ENCODE data around the gene MOV10. TPM values are rescaled to one million over a fixed set of nuclear protein-coding genes. Genes with fewer than 3 reads are reported as not detected.

MOV10 gene
- polyA plus RNA-seq, 1 donor from 2014 or later, result 1.4 TPM

DNA sequence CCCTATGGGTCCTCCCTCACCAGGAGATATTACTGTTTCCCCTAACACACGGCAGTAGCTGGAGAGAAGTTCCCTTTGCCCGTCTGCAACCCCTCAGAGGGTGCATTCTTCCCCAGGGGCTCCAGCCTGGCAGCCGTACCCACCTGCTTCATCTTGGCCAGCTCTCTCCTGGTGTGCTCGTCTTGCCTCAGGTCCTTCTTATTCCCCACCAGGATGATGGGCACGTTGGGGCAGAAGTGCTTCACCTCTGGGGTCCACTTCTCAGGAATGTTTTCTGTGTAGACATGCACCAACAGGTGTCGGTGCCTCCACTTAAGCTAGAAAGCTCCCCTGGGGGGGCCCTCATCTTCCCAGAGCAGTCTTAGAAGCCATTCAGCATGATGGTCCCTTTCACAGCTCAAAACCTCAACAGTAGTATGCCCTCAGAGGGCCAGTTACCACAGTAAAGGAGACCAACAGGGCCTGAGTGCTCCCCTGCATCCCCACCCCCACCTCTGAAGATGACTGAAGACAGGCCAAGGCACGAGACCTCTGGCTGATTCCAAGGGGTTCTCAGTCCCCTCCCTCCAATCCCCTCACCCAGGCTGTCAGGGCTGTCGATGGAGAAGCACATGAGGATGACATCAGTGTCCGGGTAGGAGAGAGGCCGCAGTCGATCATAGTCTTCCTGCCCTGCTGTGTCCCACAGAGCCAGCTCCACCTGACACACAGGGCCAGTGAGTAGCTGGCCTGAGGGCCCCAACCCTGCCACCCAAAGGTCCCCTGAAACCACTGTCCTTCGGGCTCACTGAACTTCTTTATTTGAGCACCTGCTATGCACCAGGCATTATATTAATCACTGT, 28.2 kb downstream of the MOV10 start:
- no peak overlapping the region for H3K4me2 ChIP-seq (ENCODE audit: low read length)
- H3K9ac ChIP-seq (ENCODE audit: low read length), result no peak overlapping the region
- H3K27me3 ChIP-seq (ENCODE audit: insufficient read depth, low read depth, low read length), result peaks cover 8% of the 10 kb centered on the region
- H3K27ac ChIP-seq (ENCODE audit: low read length), result no peak overlapping the region
- TF ChIP-seq, protein P1, sequence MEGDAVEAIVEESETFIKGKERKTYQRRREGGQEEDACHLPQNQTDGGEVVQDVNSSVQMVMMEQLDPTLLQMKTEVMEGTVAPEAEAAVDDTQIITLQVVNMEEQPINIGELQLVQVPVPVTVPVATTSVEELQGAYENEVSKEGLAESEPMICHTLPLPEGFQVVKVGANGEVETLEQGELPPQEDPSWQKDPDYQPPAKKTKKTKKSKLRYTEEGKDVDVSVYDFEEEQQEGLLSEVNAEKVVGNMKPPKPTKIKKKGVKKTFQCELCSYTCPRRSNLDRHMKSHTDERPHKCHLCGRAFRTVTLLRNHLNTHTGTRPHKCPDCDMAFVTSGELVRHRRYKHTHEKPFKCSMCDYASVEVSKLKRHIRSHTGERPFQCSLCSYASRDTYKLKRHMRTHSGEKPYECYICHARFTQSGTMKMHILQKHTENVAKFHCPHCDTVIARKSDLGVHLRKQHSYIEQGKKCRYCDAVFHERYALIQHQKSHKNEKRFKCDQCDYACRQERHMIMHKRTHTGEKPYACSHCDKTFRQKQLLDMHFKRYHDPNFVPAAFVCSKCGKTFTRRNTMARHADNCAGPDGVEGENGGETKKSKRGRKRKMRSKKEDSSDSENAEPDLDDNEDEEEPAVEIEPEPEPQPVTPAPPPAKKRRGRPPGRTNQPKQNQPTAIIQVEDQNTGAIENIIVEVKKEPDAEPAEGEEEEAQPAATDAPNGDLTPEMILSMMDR (IDR thresholded peaks at IDR 0.05; ENCODE audit: poor library complexity, severe bottlenecking), result no peak
- no peak for TF ChIP-seq SMC3 (conservative IDR thresholded peaks at IDR 0.05; ENCODE audit: poor library complexity)
- TF ChIP-seq EZH2 (IDR thresholded peaks at IDR 0.05; ENCODE audit: borderline replicate concordance, insufficient read depth, low read length, poor library complexity, severe bottlenecking), result no peak
- no peak for TF ChIP-seq POLR2AphosphoS5 (IDR thresholded peaks at IDR 0.05)
- no peak for TF ChIP-seq MXI1 (conservative IDR thresholded peaks at IDR 0.05; ENCODE audit: poor library complexity, severe bottlenecking)
- no peak for TF ChIP-seq TAF1 (IDR thresholded peaks at IDR 0.05; ENCODE audit: low read depth)
- TF ChIP-seq, protein P2, sequence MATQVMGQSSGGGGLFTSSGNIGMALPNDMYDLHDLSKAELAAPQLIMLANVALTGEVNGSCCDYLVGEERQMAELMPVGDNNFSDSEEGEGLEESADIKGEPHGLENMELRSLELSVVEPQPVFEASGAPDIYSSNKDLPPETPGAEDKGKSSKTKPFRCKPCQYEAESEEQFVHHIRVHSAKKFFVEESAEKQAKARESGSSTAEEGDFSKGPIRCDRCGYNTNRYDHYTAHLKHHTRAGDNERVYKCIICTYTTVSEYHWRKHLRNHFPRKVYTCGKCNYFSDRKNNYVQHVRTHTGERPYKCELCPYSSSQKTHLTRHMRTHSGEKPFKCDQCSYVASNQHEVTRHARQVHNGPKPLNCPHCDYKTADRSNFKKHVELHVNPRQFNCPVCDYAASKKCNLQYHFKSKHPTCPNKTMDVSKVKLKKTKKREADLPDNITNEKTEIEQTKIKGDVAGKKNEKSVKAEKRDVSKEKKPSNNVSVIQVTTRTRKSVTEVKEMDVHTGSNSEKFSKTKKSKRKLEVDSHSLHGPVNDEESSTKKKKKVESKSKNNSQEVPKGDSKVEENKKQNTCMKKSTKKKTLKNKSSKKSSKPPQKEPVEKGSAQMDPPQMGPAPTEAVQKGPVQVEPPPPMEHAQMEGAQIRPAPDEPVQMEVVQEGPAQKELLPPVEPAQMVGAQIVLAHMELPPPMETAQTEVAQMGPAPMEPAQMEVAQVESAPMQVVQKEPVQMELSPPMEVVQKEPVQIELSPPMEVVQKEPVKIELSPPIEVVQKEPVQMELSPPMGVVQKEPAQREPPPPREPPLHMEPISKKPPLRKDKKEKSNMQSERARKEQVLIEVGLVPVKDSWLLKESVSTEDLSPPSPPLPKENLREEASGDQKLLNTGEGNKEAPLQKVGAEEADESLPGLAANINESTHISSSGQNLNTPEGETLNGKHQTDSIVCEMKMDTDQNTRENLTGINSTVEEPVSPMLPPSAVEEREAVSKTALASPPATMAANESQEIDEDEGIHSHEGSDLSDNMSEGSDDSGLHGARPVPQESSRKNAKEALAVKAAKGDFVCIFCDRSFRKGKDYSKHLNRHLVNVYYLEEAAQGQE (IDR thresholded peaks at IDR 0.05; ENCODE audit: borderline replicate concordance), result no peak
- no peak for TF ChIP-seq EP300 (conservative IDR thresholded peaks at IDR 0.05; ENCODE audit: poor library complexity, severe bottlenecking)
- TF ChIP-seq RAD21 (conservative IDR thresholded peaks at IDR 0.05), result no peak
- H4K20me1 ChIP-seq (ENCODE audit: insufficient read depth), result no peaks in the 10 kb centered on the region
- H3K79me2 ChIP-seq (replicated peaks; ENCODE audit: insufficient read depth, low read length), result no peaks in the 10 kb centered on the region
- no peaks in the 10 kb centered on the region for H3K9me3 ChIP-seq (ENCODE audit: low read length)
- H3F3A ChIP-seq (ENCODE audit: insufficient read depth, low read length, poor library complexity, severe bottlenecking), result no peaks in the 10 kb centered on the region
- H3K36me3 ChIP-seq (ENCODE audit: insufficient read depth, low read length), result no peaks in the 10 kb centered on the region
- H3K4me3 ChIP-seq (ENCODE audit: low read length), result no peak overlapping the region
- no peaks in the 10 kb centered on the region for H3K9me2 ChIP-seq (ENCODE audit: insufficient read depth, low read length)
- H2AFZ ChIP-seq (ENCODE audit: low read depth, low read length), result no peak overlapping the region

DNA sequence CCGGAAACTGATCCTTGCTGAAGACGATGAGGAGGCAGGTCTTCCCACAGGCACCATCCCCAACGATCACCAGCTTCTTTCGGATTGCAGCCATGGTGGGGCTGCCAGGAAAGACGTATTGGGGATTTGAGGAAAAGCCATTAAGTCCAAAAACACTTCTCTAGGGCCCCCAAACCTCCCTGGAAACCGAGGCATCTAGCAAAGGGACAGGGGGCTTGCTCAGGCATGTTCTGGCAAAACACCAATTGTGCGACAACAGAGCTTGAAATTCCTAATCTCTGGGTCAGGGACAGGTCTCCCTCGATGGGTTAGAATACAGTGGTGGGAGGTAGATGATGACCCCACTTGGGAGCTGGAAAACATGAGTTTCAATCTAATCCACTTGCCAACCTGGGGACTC, 29.2 kb downstream of the MOV10 start:
- Histone ChIP-seq H3K27ac (ENCODE audit: low read length) (no peak overlapping the region), H3K9ac (ENCODE audit: low read length) (no peak overlapping the region), H3K9me3 (ENCODE audit: low read length) (no peaks in the 10 kb centered on the region), H3K9me2 (ENCODE audit: insufficient read depth, low read length) (no peaks in the 10 kb centered on the region), H3K27me3 (ENCODE audit: insufficient read depth, low read depth, low read length) (peaks cover 13% of the 10 kb centered on the region), H2AFZ (ENCODE audit: low read depth, low read length) (no peak overlapping the region), H3K36me3 (ENCODE audit: insufficient read depth, low read length) (no peaks in the 10 kb centered on the region), H3K4me3 (ENCODE audit: low read length) (no peak overlapping the region), H3K79me2 (replicated peaks; ENCODE audit: insufficient read depth, low read length) (no peaks in the 10 kb centered on the region), H4K20me1 (ENCODE audit: insufficient read depth) (no peaks in the 10 kb centered on the region), H3F3A (ENCODE audit: insufficient read depth, low read length, poor library complexity, severe bottlenecking) (no peaks in the 10 kb centered on the region), H3K4me2 (ENCODE audit: low read length) (no peak overlapping the region)
- TF ChIP-seq EZH2 (IDR thresholded peaks at IDR 0.05; ENCODE audit: borderline replicate concordance, insufficient read depth, low read length, poor library complexity, severe bottlenecking), result no peak
- TF ChIP-seq RAD21 (conservative IDR thresholded peaks at IDR 0.05), result no peak
- no peak for TF ChIP-seq EP300 (conservative IDR thresholded peaks at IDR 0.05; ENCODE audit: poor library complexity, severe bottlenecking)
- no peak for TF ChIP-seq POLR2AphosphoS5 (IDR thresholded peaks at IDR 0.05)
- no peak for TF ChIP-seq MXI1 (conservative IDR thresholded peaks at IDR 0.05; ENCODE audit: poor library complexity, severe bottlenecking)
- TF ChIP-seq, protein P1 (IDR thresholded peaks at IDR 0.05; ENCODE audit: poor library complexity, severe bottlenecking), result no peak
- no peak for TF ChIP-seq SMC3 (conservative IDR thresholded peaks at IDR 0.05; ENCODE audit: poor library complexity)
- TF ChIP-seq TAF1 (IDR thresholded peaks at IDR 0.05; ENCODE audit: low read depth), result no peak
- TF ChIP-seq, protein P2 (IDR thresholded peaks at IDR 0.05; ENCODE audit: borderline replicate concordance), result no peak
